ENCODE data around the gene TMEM134. TPM values are rescaled to one million over a fixed set of nuclear protein-coding genes. Genes with fewer than 3 reads are reported as not detected.

Gene TMEM134
- total and polyA plus RNA-seq, 9 of the 15 experiments (the other 6 are each of a cell fraction or from before 2014, with no cell fraction given), result 0.63 to 48.4 (median 10.7) TPM

- no peak for TF ChIP-seq ZNF785 (CRISPR knock-in tag; IDR thresholded peaks at IDR 0.05)
- no peak for TF ChIP-seq ZNF449 (CRISPR knock-in tag; IDR thresholded peaks at IDR 0.05)
- TF ChIP-seq GTF2A2 (tag; IDR thresholded peaks at IDR 0.05), result no peak
- no peak for TF ChIP-seq SMARCE1 (IDR thresholded peaks at IDR 0.05)
- no peak for TF ChIP-seq TCFL5 (CRISPR knock-in tag; conservative IDR thresholded peaks at IDR 0.05)
- TF ChIP-seq HDAC3 (IDR thresholded peaks at IDR 0.05; ENCODE audit: borderline replicate concordance, partially characterized antibody), result no peak
- no peak for TF ChIP-seq FOXK1 (CRISPR knock-in tag; IDR thresholded peaks at IDR 0.05; ENCODE audit: borderline replicate concordance)
- TF ChIP-seq NONO (IDR thresholded peaks at IDR 0.05; ENCODE audit: low read depth in 2 of 2, low read length in 1 of 2), result peak in 1 of 2 experiments; percentile 52; a peak in 1 of 4 replicates
- no peak for TF ChIP-seq HDAC2 (IDR thresholded peaks at IDR 0.05)
- no peak for TF ChIP-seq ZNF592 (IDR thresholded peaks at IDR 0.05)
- peak; percentile 76 for TF ChIP-seq HCFC1 (IDR thresholded peaks at IDR 0.05; ENCODE audit: low read depth, low read length)
- no peak for TF ChIP-seq SMARCA5 (IDR thresholded peaks at IDR 0.05)
- TF ChIP-seq, protein P1, sequence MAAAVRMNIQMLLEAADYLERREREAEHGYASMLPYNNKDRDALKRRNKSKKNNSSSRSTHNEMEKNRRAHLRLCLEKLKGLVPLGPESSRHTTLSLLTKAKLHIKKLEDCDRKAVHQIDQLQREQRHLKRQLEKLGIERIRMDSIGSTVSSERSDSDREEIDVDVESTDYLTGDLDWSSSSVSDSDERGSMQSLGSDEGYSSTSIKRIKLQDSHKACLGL (CRISPR knock-in tag; IDR thresholded peaks at IDR 0.05; ENCODE audit: borderline replicate concordance, poor library complexity, severe bottlenecking), result peak; percentile 9
- TF ChIP-seq, protein P2, sequence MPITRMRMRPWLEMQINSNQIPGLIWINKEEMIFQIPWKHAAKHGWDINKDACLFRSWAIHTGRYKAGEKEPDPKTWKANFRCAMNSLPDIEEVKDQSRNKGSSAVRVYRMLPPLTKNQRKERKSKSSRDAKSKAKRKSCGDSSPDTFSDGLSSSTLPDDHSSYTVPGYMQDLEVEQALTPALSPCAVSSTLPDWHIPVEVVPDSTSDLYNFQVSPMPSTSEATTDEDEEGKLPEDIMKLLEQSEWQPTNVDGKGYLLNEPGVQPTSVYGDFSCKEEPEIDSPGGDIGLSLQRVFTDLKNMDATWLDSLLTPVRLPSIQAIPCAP (CRISPR knock-in tag; IDR thresholded peaks at IDR 0.05; ENCODE audit: borderline replicate concordance), result no peak
- no peak for TF ChIP-seq HEY1 (CRISPR knock-in tag; IDR thresholded peaks at IDR 0.05; ENCODE audit: borderline replicate concordance)
- TF ChIP-seq RBBP5 (IDR thresholded peaks at IDR 0.05; ENCODE audit: borderline replicate concordance, insufficient read depth, low read length, poor library complexity, severe bottlenecking), result peak; percentile 83
- TF ChIP-seq HMG20A (CRISPR knock-in tag; conservative IDR thresholded peaks at IDR 0.05), result no peak
- TF ChIP-seq, protein P3, sequence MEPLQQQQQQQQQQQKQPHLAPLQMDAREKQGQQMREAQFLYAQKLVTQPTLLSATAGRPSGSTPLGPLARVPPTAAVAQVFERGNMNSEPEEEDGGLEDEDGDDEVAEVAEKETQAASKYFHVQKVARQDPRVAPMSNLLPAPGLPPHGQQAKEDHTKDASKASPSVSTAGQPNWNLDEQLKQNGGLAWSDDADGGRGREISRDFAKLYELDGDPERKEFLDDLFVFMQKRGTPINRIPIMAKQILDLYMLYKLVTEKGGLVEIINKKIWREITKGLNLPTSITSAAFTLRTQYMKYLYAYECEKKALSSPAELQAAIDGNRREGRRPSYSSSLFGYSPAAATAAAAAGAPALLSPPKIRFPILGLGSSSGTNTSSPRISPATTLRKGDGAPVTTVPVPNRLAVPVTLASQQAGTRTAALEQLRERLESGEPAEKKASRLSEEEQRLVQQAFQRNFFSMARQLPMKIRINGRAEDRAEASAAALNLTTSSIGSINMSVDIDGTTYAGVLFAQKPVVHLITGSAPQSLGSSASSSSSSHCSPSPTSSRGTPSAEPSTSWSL (CRISPR knock-in tag; IDR thresholded peaks at IDR 0.05; ENCODE audit: borderline replicate concordance), result no peak
Observed at GRCh38 chr11:67508486-67509121, 39.6 kb upstream of the TMEM134 start (continued).

Data from K562 (cell line).